Measurements from ENCODE around the gene PDLIM1. TPM values are rescaled to one million over a fixed set of nuclear protein-coding genes. Genes with fewer than 3 reads are reported as not detected.

The PDLIM1 gene
- polyA plus RNA-seq, 3 donors = 1.9 to 5.2 (median 4.8) TPM

GRCh38 chr10:95220539-95220938 lies 70.3 kb downstream of the PDLIM1 start:
- no peak for DNase-seq
- Histone ChIP-seq H3K4me2 (replicated peaks; ENCODE audit: extremely low read depth, low read length, poor library complexity, severe bottlenecking) (no peak overlapping the region), H3K27ac (ENCODE audit: low read depth in 1 of 2, low read length in 2 of 2) (no peak overlapping the region), H3K9ac (ENCODE audit: insufficient read depth, low read length, poor library complexity, severe bottlenecking) (no peak overlapping the region), H3K9me3 (replicated peaks in 1 of 2; ENCODE audit: control insufficient read depth in 1 of 2, insufficient read depth in 1 of 2, low read length in 2 of 2) (no peaks in the 10 kb centered on the region), H4K20me1 (ENCODE audit: insufficient read depth, low read length) (no peaks in the 10 kb centered on the region), H3K4me3 (replicated peaks in 1 of 3; ENCODE audit: low read depth in 2 of 3, low read length in 3 of 3) (no peak overlapping the region), H3K79me2 (ENCODE audit: insufficient read depth, low read length) (no peaks in the 10 kb centered on the region), H3K4me1 (ENCODE audit: control insufficient read depth in 1 of 2, insufficient read depth in 2 of 2, low read length in 2 of 2) (no peaks in the 10 kb centered on the region), H3K27me3 (ENCODE audit: control insufficient read depth in 2 of 2, insufficient read depth in 2 of 2, low read length in 2 of 2) (no peaks in the 10 kb centered on the region), H2AFZ (ENCODE audit: insufficient read depth, low read depth, low read length, poor library complexity, severe bottlenecking) (no peak overlapping the region), H3K36me3 (replicated peaks in 1 of 2; ENCODE audit: control insufficient read depth in 1 of 2, insufficient read depth in 2 of 2, low read length in 2 of 2) (no peaks in the 10 kb centered on the region)
- Mint-ChIP-seq H3K4me1 (no peaks in the 10 kb centered on the region), H3K27ac (no peak overlapping the region), H3K36me3 (no peaks in the 10 kb centered on the region), H3K9me3 (peaks cover 0 to 3% (median 0%) of the 10 kb centered on the region in 7 donors), H3K27me3 (ENCODE audit: low read depth in 3 of 3) (no peaks in the 10 kb centered on the region), H3K4me3 (no peak overlapping the region)
- TF ChIP-seq CTCF (IDR thresholded peaks at IDR 0.05) = no peak
- WGBS (ENCODE audit: insufficient coverage) = no CpG with 5 or more reads among the region's 3 CpGs
- intact Hi-C loops (cut with micrococcal nuclease) = no loop called here

- H3K27ac Mint-ChIP-seq = no peak overlapping the region
- no peak for DNase-seq
- Histone ChIP-seq H3K4me3 (replicated peaks in 1 of 3; ENCODE audit: low read depth in 2 of 3, low read length in 3 of 3) (no peak overlapping the region), H3K79me2 (ENCODE audit: insufficient read depth, low read length) (no peaks in the 10 kb centered on the region), H3K27ac (ENCODE audit: low read depth in 1 of 2, low read length in 2 of 2) (no peak overlapping the region), H4K20me1 (ENCODE audit: insufficient read depth, low read length) (no peaks in the 10 kb centered on the region), H3K36me3 (replicated peaks in 1 of 2; ENCODE audit: control insufficient read depth in 1 of 2, insufficient read depth in 2 of 2, low read length in 2 of 2) (no peaks in the 10 kb centered on the region), H3K9me3 (replicated peaks in 1 of 2; ENCODE audit: control insufficient read depth in 1 of 2, insufficient read depth in 1 of 2, low read length in 2 of 2) (no peaks in the 10 kb centered on the region), H3K4me2 (replicated peaks; ENCODE audit: extremely low read depth, low read length, poor library complexity, severe bottlenecking) (no peak overlapping the region), H3K9ac (ENCODE audit: insufficient read depth, low read length, poor library complexity, severe bottlenecking) (no peak overlapping the region), H3K27me3 (ENCODE audit: control insufficient read depth in 2 of 2, insufficient read depth in 2 of 2, low read length in 2 of 2) (no peaks in the 10 kb centered on the region), H3K4me1 (ENCODE audit: control insufficient read depth in 1 of 2, insufficient read depth in 2 of 2, low read length in 2 of 2) (no peaks in the 10 kb centered on the region), H2AFZ (ENCODE audit: insufficient read depth, low read depth, low read length, poor library complexity, severe bottlenecking) (no peak overlapping the region)
- H3K9me3 Mint-ChIP-seq = peaks cover 0 to 3% (median 0%) of the 10 kb centered on the region in 7 donors
- H3K4me1 Mint-ChIP-seq = no peaks in the 10 kb centered on the region
- no peaks in the 10 kb centered on the region for H3K36me3 Mint-ChIP-seq
- TF ChIP-seq CTCF (IDR thresholded peaks at IDR 0.05) = no peak
- intact Hi-C loops (cut with micrococcal nuclease) = no loop called here
- H3K27me3 Mint-ChIP-seq (ENCODE audit: low read depth in 3 of 3) = peaks cover 0 to 2% (median 0%) of the 10 kb centered on the region in 3 donors
- WGBS (ENCODE audit: insufficient coverage) = no CpG with 5 or more reads among the region's 1 CpG
- H3K4me3 Mint-ChIP-seq = no peak overlapping the region
These were observed 73.3 kb downstream of the PDLIM1 start for GRCh38 chr10:95217476-95217875.

Data from CD14-positive monocyte (primary cell).